Measurements from ENCODE around the gene PLAA.
A peak's percentile ranks its signal among the peaks of the same experiment; 100 is the strongest.

The PLAA gene

DNA sequence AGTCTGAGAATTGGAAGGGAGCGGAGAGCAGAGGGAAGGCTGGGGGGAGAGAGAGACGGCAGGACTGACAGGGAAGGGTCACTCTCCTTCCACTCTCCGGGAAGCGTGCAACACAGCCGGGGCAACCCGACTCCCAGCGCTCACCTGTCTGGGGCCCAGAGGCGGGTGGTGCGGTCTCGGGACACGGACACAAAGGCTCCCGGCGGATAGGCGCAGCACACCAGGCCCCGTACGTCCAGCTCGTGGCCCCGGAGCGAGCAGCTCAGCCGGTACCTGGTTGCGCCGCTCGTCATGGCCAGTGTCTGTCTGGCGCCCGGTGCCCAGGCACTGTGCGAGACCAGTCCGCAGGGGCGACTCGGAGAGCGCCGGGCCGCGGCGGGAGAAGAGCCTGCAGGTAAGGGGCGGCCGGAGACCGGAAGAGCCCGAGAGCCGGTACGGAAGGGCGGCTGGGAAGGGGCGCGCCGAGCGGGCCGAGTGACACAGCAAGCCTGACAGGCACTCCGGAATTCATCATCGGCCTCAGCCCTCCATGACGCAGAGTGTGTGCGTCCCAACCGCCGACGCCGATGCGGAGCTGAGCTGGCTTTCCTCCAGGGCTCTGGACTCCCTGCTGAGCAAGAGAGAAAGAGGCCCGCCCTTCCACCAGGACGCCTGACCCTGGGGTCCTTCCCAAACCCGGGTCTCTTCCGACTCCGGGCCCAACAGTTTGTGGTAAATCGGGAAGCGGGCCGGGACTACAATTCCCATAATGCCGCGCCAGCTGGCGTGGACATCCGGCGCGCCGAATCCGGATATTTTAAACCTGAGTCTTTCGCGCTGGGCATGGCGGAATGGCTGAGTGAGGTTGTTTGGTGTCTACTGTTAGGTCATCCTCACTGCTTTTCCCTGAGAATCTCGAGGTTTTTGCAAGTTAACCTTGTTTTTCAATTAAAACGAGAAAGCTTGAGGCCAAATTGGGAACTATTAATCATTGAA is at the start of gene PLAA:
TSS of gene PLAA (minus strand) at position 490 of the 975 bp plus-strand sequence. CDS start at position 293, 197 bp downstream.
- TF ChIP-seq, protein P1, sequence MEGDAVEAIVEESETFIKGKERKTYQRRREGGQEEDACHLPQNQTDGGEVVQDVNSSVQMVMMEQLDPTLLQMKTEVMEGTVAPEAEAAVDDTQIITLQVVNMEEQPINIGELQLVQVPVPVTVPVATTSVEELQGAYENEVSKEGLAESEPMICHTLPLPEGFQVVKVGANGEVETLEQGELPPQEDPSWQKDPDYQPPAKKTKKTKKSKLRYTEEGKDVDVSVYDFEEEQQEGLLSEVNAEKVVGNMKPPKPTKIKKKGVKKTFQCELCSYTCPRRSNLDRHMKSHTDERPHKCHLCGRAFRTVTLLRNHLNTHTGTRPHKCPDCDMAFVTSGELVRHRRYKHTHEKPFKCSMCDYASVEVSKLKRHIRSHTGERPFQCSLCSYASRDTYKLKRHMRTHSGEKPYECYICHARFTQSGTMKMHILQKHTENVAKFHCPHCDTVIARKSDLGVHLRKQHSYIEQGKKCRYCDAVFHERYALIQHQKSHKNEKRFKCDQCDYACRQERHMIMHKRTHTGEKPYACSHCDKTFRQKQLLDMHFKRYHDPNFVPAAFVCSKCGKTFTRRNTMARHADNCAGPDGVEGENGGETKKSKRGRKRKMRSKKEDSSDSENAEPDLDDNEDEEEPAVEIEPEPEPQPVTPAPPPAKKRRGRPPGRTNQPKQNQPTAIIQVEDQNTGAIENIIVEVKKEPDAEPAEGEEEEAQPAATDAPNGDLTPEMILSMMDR (IDR thresholded peaks at IDR 0.05; ENCODE audit: insufficient read depth, low read depth, low read length, missing control alignments): peak; percentile 12
- peak within 1 kb of the TSS; percentile 67 for H3K4me3 ChIP-seq (ENCODE audit: low read length)
- DNase-seq (ENCODE audit: low read depth): peak; percentile 96

DNA sequence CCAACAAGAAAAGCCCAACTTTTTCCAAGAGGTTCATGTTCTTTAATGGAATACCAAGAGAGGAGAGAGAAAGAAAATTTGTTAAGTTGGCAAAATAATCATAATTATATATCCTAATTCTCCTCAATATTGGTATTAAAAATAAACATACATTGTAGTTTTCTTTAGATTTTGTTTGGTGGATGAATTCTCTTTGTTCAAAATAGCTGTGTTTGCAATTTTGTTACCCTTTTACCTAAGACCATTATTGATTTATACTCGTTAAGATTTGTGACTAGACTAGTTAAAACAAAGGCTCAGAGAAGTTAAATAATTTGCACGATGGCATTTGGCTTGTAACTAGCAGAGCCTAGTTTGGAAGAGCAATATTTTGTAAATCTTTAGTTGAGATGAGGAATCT is 48.8 kb upstream of the PLAA start:
- TF ChIP-seq, protein P1 (IDR thresholded peaks at IDR 0.05; ENCODE audit: insufficient read depth, low read depth, low read length, missing control alignments): no peak
- no peak for DNase-seq (ENCODE audit: low read depth)
- H3K4me3 ChIP-seq (ENCODE audit: low read length): no peak overlapping the region

DNA sequence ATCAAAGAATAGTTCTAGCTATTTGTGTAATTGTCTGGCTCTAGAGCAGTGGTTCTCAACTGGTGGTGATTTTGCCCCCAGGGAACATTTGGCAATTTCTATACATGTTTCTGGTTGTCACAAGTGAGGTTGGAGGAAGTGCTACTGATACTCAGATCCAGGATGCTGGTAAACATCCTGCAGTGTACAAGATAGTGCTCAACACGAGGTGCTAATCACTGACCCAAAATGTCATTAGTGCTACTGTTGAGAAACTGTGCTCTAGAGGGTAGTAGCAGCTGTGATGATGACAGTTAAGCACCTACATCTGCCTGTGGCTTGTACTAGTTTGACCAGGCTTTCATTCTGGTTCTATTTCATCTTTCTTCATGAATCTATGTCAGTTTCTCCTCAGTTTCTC is 36.3 kb upstream of the PLAA start:
- DNase-seq (ENCODE audit: low read depth): no peak
- TF ChIP-seq, protein P1 (IDR thresholded peaks at IDR 0.05; ENCODE audit: insufficient read depth, low read depth, low read length, missing control alignments): no peak
- H3K4me3 ChIP-seq (ENCODE audit: low read length): no peak overlapping the region

DNA sequence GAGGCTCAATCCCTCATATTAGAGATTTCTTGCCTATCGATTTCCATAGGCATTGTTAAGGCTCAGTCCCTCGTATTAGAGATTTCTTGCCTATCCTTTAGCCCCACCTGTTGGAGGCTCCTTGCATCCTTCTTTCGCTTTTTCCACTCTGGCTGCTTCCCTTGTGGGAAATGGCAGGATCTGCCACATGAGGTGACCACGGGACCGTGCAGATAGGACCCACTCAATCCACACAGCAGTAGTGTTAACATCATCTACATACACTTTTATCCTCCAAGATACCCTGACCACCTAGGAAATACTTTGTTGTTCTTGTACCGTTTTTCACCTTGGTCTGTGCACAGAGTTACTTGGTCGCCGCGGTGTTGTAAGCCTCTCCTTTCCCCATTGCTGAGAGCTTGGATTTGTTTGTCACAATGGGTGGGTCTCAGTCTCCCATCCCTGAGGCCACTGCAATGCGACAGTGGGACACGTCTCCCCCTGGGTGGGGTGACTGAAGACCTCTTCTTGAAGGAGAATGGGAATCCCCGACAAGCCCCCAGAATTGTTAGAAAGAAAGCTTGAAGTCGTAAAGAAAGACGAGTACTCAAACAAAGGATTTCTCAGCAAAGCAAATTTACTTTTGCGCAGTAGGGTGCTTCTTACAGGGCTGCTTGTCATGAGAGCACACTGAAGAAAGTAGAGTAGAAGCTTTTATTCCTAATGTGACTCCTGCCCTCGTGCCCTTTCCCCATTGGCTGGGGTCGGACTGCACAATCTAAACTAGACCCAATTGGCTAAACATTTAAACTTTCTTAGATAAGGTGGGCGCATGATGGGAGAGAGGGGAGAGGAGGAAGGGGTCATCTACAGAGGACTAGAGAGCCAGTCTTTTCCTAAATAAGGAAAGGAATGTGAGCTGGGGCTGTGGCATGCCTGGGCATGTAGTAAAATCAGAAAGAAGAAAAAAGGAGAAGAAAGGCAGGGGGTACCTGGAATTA is 29.0 kb upstream of the PLAA start:
- peak; percentile 37 for DNase-seq (ENCODE audit: low read depth)
- TF ChIP-seq, protein P1 (IDR thresholded peaks at IDR 0.05; ENCODE audit: insufficient read depth, low read depth, low read length, missing control alignments): peak; percentile 31
- no peak overlapping the region for H3K4me3 ChIP-seq (ENCODE audit: low read length)

DNA sequence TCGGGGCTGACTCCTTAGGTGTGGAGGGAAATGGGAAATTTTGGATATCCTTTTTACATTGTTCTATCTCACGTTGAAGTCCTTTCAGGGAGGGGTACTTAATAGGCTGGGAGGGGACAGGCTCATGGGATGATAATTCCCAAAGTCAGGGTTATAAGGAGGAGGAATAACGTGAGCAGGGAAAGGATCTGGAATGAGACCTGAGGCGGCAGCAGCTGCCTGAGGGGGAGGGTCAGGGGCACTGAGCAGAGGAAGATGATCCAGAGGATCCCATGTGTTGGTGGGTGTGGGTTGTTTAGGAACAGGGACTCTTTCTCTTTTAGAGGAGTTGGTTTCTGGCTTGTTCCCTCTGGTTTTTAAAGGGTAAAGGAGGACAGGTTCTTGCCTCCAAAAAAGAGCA is 27.9 kb upstream of the PLAA start:
- H3K4me3 ChIP-seq (ENCODE audit: low read length): no peak overlapping the region
- TF ChIP-seq, protein P1 (IDR thresholded peaks at IDR 0.05; ENCODE audit: insufficient read depth, low read depth, low read length, missing control alignments): no peak
- DNase-seq (ENCODE audit: low read depth): no peak

DNA sequence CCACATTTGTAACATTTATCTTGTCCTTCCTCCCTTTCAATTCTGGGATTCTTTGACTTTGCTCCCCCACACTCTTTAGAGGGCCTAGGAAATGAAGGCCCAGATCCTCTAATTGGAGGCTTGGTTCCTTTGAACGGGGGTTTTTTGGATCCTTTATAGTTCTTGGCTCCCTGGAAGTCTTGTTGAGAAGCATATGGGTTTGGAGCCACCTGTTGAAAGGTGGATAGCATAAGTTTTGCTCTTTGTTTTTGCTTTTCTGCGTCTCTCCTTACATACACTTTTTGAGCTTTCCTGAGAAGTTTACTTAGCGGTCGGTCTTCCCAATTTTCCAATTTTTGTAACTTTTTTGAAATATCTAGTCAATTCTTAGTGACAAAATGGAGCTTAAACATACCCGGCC is 26.9 kb upstream of the PLAA start:
- no peak for DNase-seq (ENCODE audit: low read depth)
- TF ChIP-seq, protein P1 (IDR thresholded peaks at IDR 0.05; ENCODE audit: insufficient read depth, low read depth, low read length, missing control alignments): no peak
- no peak overlapping the region for H3K4me3 ChIP-seq (ENCODE audit: low read length)

Data from epithelial cell of esophagus (primary cell).